Esophagus muscularis mucosa (tissue), 4 donors: ENCODE data around the gene SLC35A3. TPM values are rescaled to one million over a fixed set of nuclear protein-coding genes. Genes with fewer than 3 reads are reported as not detected.
"Not testable (repeated sequence)": the region's sequence is repeated elsewhere in the genome, so short reads cannot be mapped to it uniquely, and the experiment has no call there.

Source experiments
- DNase-seq: peaks from one replicate; pipeline ENCODE4 v3.0.0-alpha.2; 2017; ENCODE audit errors: extremely low spot score
- H3K27ac ChIP-seq, 4 donors: fragments of 200-600 bp; sonication (generic); replicated peaks in 1 of 4; 1 replicate in 3 of 4; 2 replicates in 1 of 4; pipeline ENCODE4 v1.5.1; 2016 to 2019; ENCODE audit warnings: mild to moderate bottlenecking in 1 of 4
- H3K27me3 ChIP-seq, 4 donors: fragments of 200-600 bp; sonication (generic); one replicate each; pipeline versions ENCODE4 v1.5.1 to v1.6.0; 2016 to 2019
- H3K36me3 ChIP-seq, 4 donors: fragments of 200-600 bp; sonication (generic); one replicate each; pipeline ENCODE4 v1.5.1; 2016 to 2019
- H3K4me1 ChIP-seq, 4 donors: fragments of 200-600 bp; sonication (generic); one replicate each; pipeline ENCODE4 v1.5.1; 2016 to 2019
- H3K4me3 ChIP-seq, 4 donors: fragments of 200-600 bp; sonication (generic); 1 replicate in 2 of 4; 2 replicates in 2 of 4; pipeline ENCODE4 v1.5.1; 2016 to 2019; ENCODE audit warnings: mild to moderate bottlenecking in 4 of 4, moderate library complexity in 1 of 4
- H3K9me3 ChIP-seq, 4 donors: fragments of 200-600 bp; sonication (generic); 1 replicate in 3 of 4; 2 replicates in 1 of 4; pipeline ENCODE4 v1.5.1; 2016 to 2019
- CTCF ChIP-seq, 3 experiments: fragments of 200-600 bp in 2 of 3; fragments of 450-650 bp in 1 of 3; sonication (generic) in 2 of 3; IDR thresholded peaks; one replicate each; pipeline ENCODE4 v1.5.1; 2017 to 2019; ENCODE audit warnings: antibody characterized with exemption in 3 of 3, mild to moderate bottlenecking in 2 of 3, moderate library complexity in 1 of 3
- EP300 ChIP-seq: sonication (generic); formaldehyde crosslinking; IDR thresholded peaks from one replicate; pipeline ENCODE4 v1.6.1; 2017; ENCODE audit warnings: antibody characterized with exemption
- POLR2A ChIP-seq: fragments of 450-650 bp; IDR thresholded peaks from one replicate; pipeline ENCODE4 v1.6.1; 2017; ENCODE audit warnings: antibody characterized with exemption, moderate library complexity, mild to moderate bottlenecking, low read depth
- POLR2AphosphoS5 ChIP-seq, 2 donors: sonication (generic); formaldehyde crosslinking; IDR thresholded peaks; one replicate each; pipeline ENCODE4 v1.6.1; 2017; ENCODE audit warnings: antibody characterized with exemption in 2 of 2
- WGBS: methylation state at CpG from one replicate; pipeline ENCODE4 v1.1.5; 2018; 5-methylcytosine and 5-hydroxymethylcytosine counted together
- intact Hi-C: fragments of 100-400 bp; cut with DNase I; formaldehyde crosslinking; loops from one replicate; pipeline ENCODE4 v1.15.1; 2023
- total RNA-seq, 4 donors: library from RNA; depleted of rRNA; stranded (reverse); fragments of >200 nt; gene quantifications; one replicate each; pipeline versions ENCODE4 v1.1.0 to v1.2.1, GENCODE V29; 2016

Gene SLC35A3
- total RNA-seq, 4 donors from 2014 or later: 16.8 to 24.6 (median 22.9) TPM

GRCh38 chr1:99952522-99952921 is 17.3 kb upstream of the SLC35A3 start:
- 79% methylated on average over 1 of the region's 1 CpG for WGBS
- Histone ChIP-seq H3K36me3 (no peaks in the 10 kb centered on the region), H3K27ac (no peak overlapping the region), H3K9me3 (no peaks in the 10 kb centered on the region), H3K4me1 (no peaks in the 10 kb centered on the region), H3K27me3 (no peaks in the 10 kb centered on the region), H3K4me3 (no peak overlapping the region)
- DNase-seq: no peak
- TF ChIP-seq POLR2A (no peak), CTCF (IDR thresholded peaks at IDR 0.05) (no peak), EP300 (no peak), POLR2AphosphoS5 (IDR thresholded peaks at IDR 0.05) (no peak)
- intact Hi-C loops: no loop called here

GRCh38 chr1:99955375-99955774 is 14.4 kb upstream of the SLC35A3 start:
- Histone ChIP-seq H3K9me3 (no peaks in the 10 kb centered on the region), H3K36me3 (no peaks in the 10 kb centered on the region), H3K4me3 (no peak overlapping the region), H3K27me3 (no peaks in the 10 kb centered on the region), H3K27ac (no peak overlapping the region), H3K4me1 (no peaks in the 10 kb centered on the region)
- TF ChIP-seq POLR2AphosphoS5 (IDR thresholded peaks at IDR 0.05): no peak
- TF ChIP-seq EP300: no peak
- no peak for TF ChIP-seq POLR2A
- TF ChIP-seq CTCF (IDR thresholded peaks at IDR 0.05): no peak
- DNase-seq: no peak
- intact Hi-C loops: no loop called here
- 89% methylated on average over 3 of the region's 3 CpGs for WGBS

GRCh38 chr1:99956755-99957154 is 13.0 kb upstream of the SLC35A3 start:
- Histone ChIP-seq H3K9me3 (no peaks in the 10 kb centered on the region), H3K36me3 (no peaks in the 10 kb centered on the region), H3K27ac (no peak overlapping the region), H3K4me1 (no peaks in the 10 kb centered on the region), H3K27me3 (no peaks in the 10 kb centered on the region), H3K4me3 (no peak overlapping the region)
- intact Hi-C loops: no loop called here
- DNase-seq: no peak
- no peak for TF ChIP-seq CTCF (IDR thresholded peaks at IDR 0.05)
- TF ChIP-seq POLR2AphosphoS5 (IDR thresholded peaks at IDR 0.05): no peak
- no peak for TF ChIP-seq POLR2A
- TF ChIP-seq EP300: no peak
- WGBS: 36% methylated on average over 2 of the region's 2 CpGs

- no peaks in the 10 kb centered on the region for H3K27me3 ChIP-seq
- H3K4me3 ChIP-seq: no peak overlapping the region
- TF ChIP-seq CTCF (IDR thresholded peaks at IDR 0.05) (no peak), POLR2AphosphoS5 (IDR thresholded peaks at IDR 0.05) (no peak), EP300 (no peak), POLR2A (no peak)
- H3K4me1 ChIP-seq: no peaks in the 10 kb centered on the region
- no peaks in the 10 kb centered on the region for H3K9me3 ChIP-seq
- intact Hi-C loops: no loop called here
- no peak for DNase-seq
- no peaks in the 10 kb centered on the region for H3K36me3 ChIP-seq
- 88% methylated on average over 1 of the region's 1 CpG for WGBS
- H3K27ac ChIP-seq: no peak overlapping the region
These were observed 12.0 kb upstream of the SLC35A3 start for GRCh38 chr1:99957818-99958217.

GRCh38 chr1:99959189-99959705 is 10.5 kb upstream of the SLC35A3 start:
- 59% methylated on average over 7 of the region's 7 CpGs for WGBS
- intact Hi-C loops, H3K4me1 ChIP-seq, H3K36me3 ChIP-seq, H3K4me3 ChIP-seq, H3K27ac ChIP-seq, H3K27me3 ChIP-seq, DNase-seq, H3K9me3 ChIP-seq: not testable (repeated sequence)

GRCh38 chr1:99960260-99960659 is 9.5 kb upstream of the SLC35A3 start:
- H3K27me3 ChIP-seq, H3K9me3 ChIP-seq, H3K36me3 ChIP-seq, H3K4me3 ChIP-seq, DNase-seq, intact Hi-C loops, H3K4me1 ChIP-seq, H3K27ac ChIP-seq: not testable (repeated sequence)
- WGBS: 95% methylated on average over 5 of the region's 5 CpGs
